Neural cell (in vitro differentiated cells): ENCODE results near the gene AGK. TPM values are rescaled to one million over a fixed set of nuclear protein-coding genes. Genes with fewer than 3 reads are reported as not detected.

Experiments
- H2AFZ ChIP-seq: fragments of 200-600, 300-800 bp; sonication (generic), shearing (Covaris generic); 2 replicates; pipeline ENCODE4 v1.6.0; 2014; ENCODE audit warnings: low read depth, mild to moderate bottlenecking, antibody characterized with exemption, low read length, moderate library complexity
- H3F3A ChIP-seq: fragments of 200-600 bp; shearing (Covaris generic); 2 replicates; pipeline ENCODE4 v1.6.1; 2016; ENCODE audit warnings: mild to moderate bottlenecking, moderate library complexity, mixed read lengths, antibody characterized with exemption, low read length; ENCODE audit not compliant: insufficient read depth, poor library complexity, severe bottlenecking
- H3K27ac ChIP-seq: fragments of 200-600, 300-800 bp; sonication (generic), shearing (Covaris generic); 2 replicates; pipeline ENCODE4 v1.5.1; 2014; ENCODE audit warnings: mild to moderate bottlenecking, low read length, moderate library complexity
- H3K27me3 ChIP-seq: fragments of 300-800, 200-600 bp; sonication (generic), shearing (Covaris generic); 2 replicates; pipeline ENCODE4 v1.6.0; 2014; ENCODE audit warnings: mild to moderate bottlenecking, low read depth, low read length, moderate library complexity; ENCODE audit not compliant: insufficient read depth
- H3K36me3 ChIP-seq: fragments of 300-800, 200-600 bp; sonication (generic), shearing (Covaris generic); 2 replicates; pipeline ENCODE4 v1.5.1; 2014; ENCODE audit warnings: mild to moderate bottlenecking, antibody characterized with exemption, low read length, moderate library complexity; ENCODE audit not compliant: insufficient read depth
- H3K4me2 ChIP-seq: fragments of 300-800, 200-600 bp; sonication (generic), shearing (Covaris generic); 2 replicates; pipeline ENCODE4 v1.6.0; 2014; ENCODE audit warnings: mild to moderate bottlenecking, low read length
- H3K4me3 ChIP-seq: fragments of 300-800, 200-600 bp; sonication (generic), shearing (Covaris generic); 2 replicates; pipeline ENCODE4 v1.5.1; 2014; ENCODE audit warnings: mild to moderate bottlenecking, low read length, moderate library complexity
- H3K79me2 ChIP-seq: fragments of 200-600 bp; shearing (Covaris generic); replicated peaks from 2 replicates; pipeline ENCODE4 v1.6.0; 2014; ENCODE audit warnings: mild to moderate bottlenecking, low read length, moderate library complexity; ENCODE audit not compliant: insufficient read depth
- H3K9ac ChIP-seq: fragments of 300-800, 200-600 bp; sonication (generic), shearing (Covaris generic); 2 replicates; pipeline ENCODE4 v1.6.1; 2016; ENCODE audit warnings: mild to moderate bottlenecking, low read length, mixed read lengths
- H3K9me2 ChIP-seq: fragments of 200-600 bp; shearing (Covaris generic); 2 replicates; pipeline ENCODE4 v1.6.1; 2016; ENCODE audit warnings: mild to moderate bottlenecking, low read length, mixed read lengths; ENCODE audit not compliant: insufficient read depth
- H3K9me3 ChIP-seq: fragments of 200-600, 300-800 bp; sonication (generic), shearing (Covaris generic); 2 replicates; pipeline ENCODE4 v1.6.1; 2016; ENCODE audit warnings: mild to moderate bottlenecking, mixed run types, low read length, moderate library complexity, mixed read lengths
- H4K20me1 ChIP-seq: fragments of 200-600 bp; shearing (Covaris generic); 2 replicates; pipeline ENCODE4 v1.6.1; 2016; ENCODE audit warnings: mild to moderate bottlenecking, mixed run types; ENCODE audit not compliant: insufficient read depth
- CTCF ChIP-seq: fragments of 450-650 bp; IDR thresholded peaks from 2 replicates; pipeline ENCODE4 v1.5.1; 2014; ENCODE audit warnings: antibody characterized with exemption, mild to moderate bottlenecking, moderate library complexity; ENCODE audit not compliant: poor library complexity, severe bottlenecking
- EP300 ChIP-seq: fragments of 450-650 bp; conservative IDR thresholded peaks from 2 replicates; pipeline ENCODE4 v1.6.1; 2014; ENCODE audit warnings: antibody characterized with exemption, mild to moderate bottlenecking, moderate library complexity; ENCODE audit not compliant: poor library complexity, severe bottlenecking
- EZH2 ChIP-seq: fragments of 200-600, 300-800 bp; shearing (Covaris generic), sonication (generic); IDR thresholded peaks from 2 replicates; pipeline ENCODE4 v1.6.1; 2014; ENCODE audit warnings: antibody characterized with exemption, low read length, borderline replicate concordance, mild to moderate bottlenecking; ENCODE audit not compliant: insufficient read depth, poor library complexity, severe bottlenecking
- MXI1 ChIP-seq: fragments of 450-650 bp; conservative IDR thresholded peaks from 2 replicates; pipeline ENCODE4 v1.6.1; 2014; ENCODE audit warnings: antibody characterized with exemption, mild to moderate bottlenecking; ENCODE audit not compliant: poor library complexity, severe bottlenecking
- POLR2AphosphoS5 ChIP-seq: IDR thresholded peaks from 2 replicates; pipeline ENCODE4 v1.6.1; 2012
- RAD21 ChIP-seq: fragments of 450-650 bp; conservative IDR thresholded peaks from 2 replicates; pipeline ENCODE4 v1.6.1; 2014; ENCODE audit warnings: antibody characterized with exemption, mild to moderate bottlenecking, moderate library complexity
- REST ChIP-seq: IDR thresholded peaks from 2 replicates; pipeline ENCODE4 v1.6.1; 2012; ENCODE audit warnings: borderline replicate concordance
- SMC3 ChIP-seq: fragments of 450-650 bp; conservative IDR thresholded peaks from 2 replicates; pipeline ENCODE4 v1.6.1; 2014; ENCODE audit warnings: antibody characterized with exemption, mild to moderate bottlenecking, moderate library complexity; ENCODE audit not compliant: poor library complexity
- TAF1 ChIP-seq: IDR thresholded peaks from 2 replicates; pipeline ENCODE4 v1.6.1; 2012; ENCODE audit warnings: low read depth
- polyA plus RNA-seq: library from polyadenylated mRNA; depleted of rRNA; stranded (reverse); fragments of >200 nt; gene quantifications from 2 replicates; pipeline ENCODE4 v1.2.3, GENCODE V29; 2014

The AGK gene
- polyA plus RNA-seq, 1 donor from 2014 or later, result 59.8 TPM

DNA sequence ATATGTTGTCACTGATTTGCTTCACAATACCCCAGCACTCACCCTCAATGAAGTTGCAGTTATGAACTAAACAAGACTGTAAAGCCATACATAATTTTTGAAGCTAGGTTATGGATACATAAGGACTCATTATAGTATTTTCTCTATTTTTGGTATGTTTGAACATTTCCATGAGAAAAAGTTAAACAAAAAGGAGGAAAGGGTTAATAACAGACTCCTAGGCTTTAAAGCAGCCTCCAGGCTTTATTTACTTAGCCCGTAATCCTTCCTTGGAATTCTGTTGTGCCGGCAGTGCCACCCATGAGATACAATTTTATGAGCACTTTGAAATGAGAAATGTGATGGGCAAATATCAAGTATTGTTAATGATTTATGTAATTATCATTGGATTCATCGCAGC, 152.9 kb downstream of the AGK start:
- Histone ChIP-seq H3K9ac (no peak overlapping the region), H3K9me2 (no peaks in the 10 kb centered on the region), H4K20me1 (no peaks in the 10 kb centered on the region), H2AFZ (no peak overlapping the region), H3K4me2 (no peak overlapping the region), H3K36me3 (no peaks in the 10 kb centered on the region), H3F3A (no peaks in the 10 kb centered on the region), H3K79me2 (peaks cover 12% of the 10 kb centered on the region), H3K27ac (no peak overlapping the region), H3K4me3 (no peak overlapping the region), H3K9me3 (no peaks in the 10 kb centered on the region), H3K27me3 (no peaks in the 10 kb centered on the region)
- TF ChIP-seq POLR2AphosphoS5 (no peak), RAD21 (no peak), REST (no peak), EZH2 (no peak), TAF1 (no peak)

- Histone ChIP-seq H3F3A (no peaks in the 10 kb centered on the region), H4K20me1 (no peaks in the 10 kb centered on the region), H2AFZ (no peak overlapping the region), H3K79me2 (peaks cover 6% of the 10 kb centered on the region), H3K4me2 (no peak overlapping the region), H3K9me2 (no peaks in the 10 kb centered on the region), H3K4me3 (no peak overlapping the region), H3K9me3 (no peaks in the 10 kb centered on the region), H3K36me3 (no peaks in the 10 kb centered on the region), H3K9ac (no peak overlapping the region), H3K27ac (no peak overlapping the region), H3K27me3 (no peaks in the 10 kb centered on the region)
- no peak for TF ChIP-seq SMC3
- no peak for TF ChIP-seq TAF1
- no peak for TF ChIP-seq MXI1
- no peak for TF ChIP-seq EP300
- no peak for TF ChIP-seq POLR2AphosphoS5
- TF ChIP-seq CTCF, result no peak
- no peak for TF ChIP-seq RAD21
- no peak for TF ChIP-seq REST
- no peak for TF ChIP-seq EZH2
These were observed 153.5 kb downstream of the AGK start for GRCh38 chr7:141704741-141705140.

Other genes with a start within 250 kb of the AGK start
- 24.5 and 24.6 TPM in 2 replicates for gene DENND11, start 150.8 kb downstream of the AGK start, polyA plus RNA-seq
- gene WEE2, start 156.9 kb downstream of the AGK start, polyA plus RNA-seq, result 0.34 and 0.63 TPM in 2 replicates
- gene SSBP1, start 186.9 kb downstream of the AGK start, polyA plus RNA-seq, result 233 and 296 TPM in 2 replicates
- gene TAS2R3, start 212.7 kb downstream of the AGK start, polyA plus RNA-seq, result not detected in 2 replicates
- gene TAS2R4, start 225.3 kb downstream of the AGK start, polyA plus RNA-seq, result 2.3 and 2.4 TPM in 2 replicates
- 5.1 and 9.4 TPM in 2 replicates for gene TAS2R5, start 238.8 kb downstream of the AGK start, polyA plus RNA-seq